ENCODE data around the gene SMIM36.

GRCh38 chr17:55540414-55541091 lies 29.3 kb upstream of the SMIM36 start:
- TF ChIP-seq POLR2A (IDR thresholded peaks at IDR 0.05; ENCODE audit: low read length) (no peak), GATA1 (IDR thresholded peaks at IDR 0.05; ENCODE audit: low read depth, low read length) (no peak)

Data from erythroblast (primary cell).